Activated CD8-positive, alpha-beta memory T cell treated with anti-CD3 and anti-CD28 coated beads, Interleukin-2, amount 10 ng/mL, durations not matched to agents 7 days and 5 days (primary cell): ENCODE measurements around the gene NTN3. TPM values are rescaled to one million over a fixed set of nuclear protein-coding genes. Genes with fewer than 3 reads are reported as not detected.

Experiments
- microRNA-seq: library from miRNA; unstranded; fragments of <30 nt; microRNA quantifications from one replicate; pipeline ENCODE4 v1.2.0, GENCODE V29; 2022
- total RNA-seq, 2 experiments: library from RNA; stranded (reverse); gene quantifications; one replicate each; pipeline ENCODE4 v1.2.3, GENCODE V29; 2021

Gene NTN3
- total RNA-seq, 2 experiments from 2014 or later, result not detected

Small RNA genes within 50 kb of the gene (microRNA-seq; reads per million reads assigned to microRNA genes)
- not detected for gene MIR6767
- 2.1 reads per million for gene MIR6768

Other genes starting within 250 kb of the NTN3 start
- 10 to 100 TPM; 31.3 to 37.1 TPM for gene E4F1, start 247.7 kb upstream of the NTN3 start, total RNA-seq
- 1 to 10 TPM; 1.5 to 2.0 TPM for gene DNASE1L2, start 234.9 kb upstream of the NTN3 start, total RNA-seq
- gene ECI1, start 219.7 kb upstream of the NTN3 start, total RNA-seq, result 10 to 100 TPM; 48.9 to 57.3 TPM
- 100 to 1,000 TPM; 310 to 324 TPM for gene RNPS1, start 203.2 kb upstream of the NTN3 start, total RNA-seq
- gene ABCA3, start 130.6 kb upstream of the NTN3 start, total RNA-seq, result 10 to 100 TPM in 1 of 2 experiments, 1 to 10 TPM in 1; 6.4 to 10.9 TPM
- gene CCNF, start 41.9 kb upstream of the NTN3 start, total RNA-seq, result 100 to 1,000 TPM in 1 of 2 experiments, 10 to 100 TPM in 1; 84.2 to 103 TPM
- 10 to 100 TPM; 24.9 to 27.5 TPM for gene TEDC2, start 11.2 kb upstream of the NTN3 start, total RNA-seq
- gene TBC1D24, start 3.8 kb downstream of the NTN3 start, total RNA-seq, result 10 to 100 TPM; 18.7 to 23.3 TPM
- 100 to 1,000 TPM; 104 to 121 TPM for gene ATP6V0C, start 42.7 kb downstream of the NTN3 start, total RNA-seq
- gene AMDHD2, start 49.1 kb downstream of the NTN3 start, total RNA-seq, result 10 to 100 TPM; 52.5 to 54.2 TPM
- gene CEMP1, start 60.1 kb downstream of the NTN3 start, total RNA-seq, result not detected
- 10 to 100 TPM; 40.3 to 45.1 TPM for gene PDPK1, start 66.7 kb downstream of the NTN3 start, total RNA-seq
- gene KCTD5, start 211.2 kb downstream of the NTN3 start, total RNA-seq, result 10 to 100 TPM; 34.2 to 41.7 TPM
- gene PRSS27, start 248.9 kb downstream of the NTN3 start, total RNA-seq, result 1 to 10 TPM; 1.2 to 1.7 TPM